Frontal cortex (tissue), 4 donors: Measurements from ENCODE around the gene CAPZB. TPM values are rescaled to one million over a fixed set of nuclear protein-coding genes. Genes with fewer than 3 reads are reported as not detected.

Source experiments
- DNase-seq, 2 donors: peaks; one replicate each; pipeline ENCODE4 v3.0.0; 2012; ENCODE audit warnings: low spot score in 2 of 2
- FAIRE-seq: peaks from 2 replicates; lab custom pipeline; 2012; peaks lifted over from hg19 to GRCh38; lab: Jason Lieb, UNC
- total RNA-seq: library from RNA; depleted of rRNA; stranded (reverse); fragments of >200 nt; gene quantifications from one replicate; pipeline ENCODE4 v1.2.3, GENCODE V29; 2014
- donor health status: control.
- donor health status: control.
- donor health status: control.

Gene CAPZB
- total RNA-seq, 1 donor from 2014 or later: 47.7 TPM

DNA sequence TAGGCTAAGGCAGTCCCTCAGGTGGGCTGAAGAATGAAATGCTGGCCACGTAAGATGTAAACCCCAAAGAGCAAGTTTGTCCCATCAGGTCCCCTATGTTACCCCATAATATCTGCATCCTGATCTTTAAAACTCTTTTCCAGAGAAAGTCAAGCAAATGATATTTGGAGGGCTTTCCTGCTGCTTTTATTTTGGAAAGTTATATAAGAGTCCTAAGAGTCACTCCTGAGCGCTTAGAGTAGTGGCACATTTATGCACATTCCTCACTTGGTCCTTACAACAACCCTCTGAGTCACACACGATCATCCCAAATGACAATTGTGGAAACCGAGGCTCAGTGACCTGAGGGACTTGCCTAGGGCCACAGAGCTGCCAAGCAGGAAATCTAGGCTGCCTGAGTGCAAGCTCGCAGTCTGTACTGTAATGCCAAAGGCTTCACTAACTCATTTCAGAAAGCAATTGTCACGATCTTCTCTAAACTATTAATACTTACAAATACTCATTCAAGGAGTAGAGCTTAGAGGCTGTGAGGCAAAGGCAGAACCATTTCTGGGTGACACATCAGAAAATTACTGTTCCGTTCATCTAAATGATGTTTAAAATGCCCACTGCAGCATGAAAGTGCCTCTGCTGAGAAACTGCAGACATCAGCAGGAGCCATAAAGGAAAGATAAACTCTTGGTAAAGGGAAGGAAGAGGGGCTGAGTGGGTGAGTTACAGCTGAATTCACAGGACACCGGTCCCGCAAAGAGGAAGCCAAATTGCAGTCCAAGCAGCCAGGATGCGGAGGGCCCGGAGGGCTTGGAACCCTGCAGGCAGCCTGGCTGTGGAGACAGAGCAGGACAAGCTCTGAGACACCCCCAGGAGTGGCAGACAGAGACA lies 30.8 kb downstream of the CAPZB start:
- DNase-seq: no peak
- no peak for FAIRE-seq

DNA sequence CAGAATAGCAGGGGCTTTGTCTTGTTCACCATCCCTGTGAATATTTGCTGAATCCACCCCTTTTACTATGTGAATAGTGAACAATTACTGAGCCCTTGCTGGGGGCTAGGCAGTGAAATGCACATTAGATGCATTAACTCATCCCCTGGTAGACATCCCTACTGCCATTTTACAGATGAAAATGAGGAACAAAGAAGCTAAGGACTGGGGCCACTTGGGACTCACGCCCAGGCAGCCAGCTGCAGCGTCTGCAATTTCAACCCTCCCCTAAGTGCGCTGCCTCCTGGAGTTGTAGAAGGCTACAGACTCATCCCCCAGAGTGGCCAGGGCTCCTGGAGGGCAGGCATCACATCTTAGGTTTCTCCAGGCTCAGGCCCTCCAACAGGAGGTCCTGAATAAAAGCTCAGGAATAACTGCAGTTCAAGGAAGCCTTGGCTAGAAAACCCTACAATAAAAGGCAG lies 31.6 kb downstream of the CAPZB start:
- FAIRE-seq (no peak), DNase-seq (no peak)

DNA sequence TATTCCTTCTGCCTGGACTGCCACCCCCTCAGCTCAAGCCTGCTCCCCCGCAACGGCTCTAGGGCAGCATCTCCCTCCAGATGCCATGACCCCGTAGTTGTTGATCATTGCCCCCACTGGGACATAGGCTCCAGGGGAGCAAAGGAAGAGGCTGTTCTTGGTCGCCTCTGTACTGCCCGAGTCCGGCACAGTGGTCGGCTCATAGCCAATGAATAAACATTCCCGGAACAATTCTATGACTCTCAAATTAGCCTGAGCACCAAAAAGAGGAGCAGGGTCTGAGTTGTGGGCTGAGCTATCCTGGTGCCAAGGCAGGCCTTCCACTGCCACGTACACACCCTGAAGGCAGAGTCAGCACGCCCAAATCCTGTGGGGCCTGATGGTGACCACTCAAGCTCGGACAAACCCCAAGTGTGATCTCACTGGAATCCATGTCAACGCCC lies 33.1 kb downstream of the CAPZB start:
- no peak for FAIRE-seq

DNA sequence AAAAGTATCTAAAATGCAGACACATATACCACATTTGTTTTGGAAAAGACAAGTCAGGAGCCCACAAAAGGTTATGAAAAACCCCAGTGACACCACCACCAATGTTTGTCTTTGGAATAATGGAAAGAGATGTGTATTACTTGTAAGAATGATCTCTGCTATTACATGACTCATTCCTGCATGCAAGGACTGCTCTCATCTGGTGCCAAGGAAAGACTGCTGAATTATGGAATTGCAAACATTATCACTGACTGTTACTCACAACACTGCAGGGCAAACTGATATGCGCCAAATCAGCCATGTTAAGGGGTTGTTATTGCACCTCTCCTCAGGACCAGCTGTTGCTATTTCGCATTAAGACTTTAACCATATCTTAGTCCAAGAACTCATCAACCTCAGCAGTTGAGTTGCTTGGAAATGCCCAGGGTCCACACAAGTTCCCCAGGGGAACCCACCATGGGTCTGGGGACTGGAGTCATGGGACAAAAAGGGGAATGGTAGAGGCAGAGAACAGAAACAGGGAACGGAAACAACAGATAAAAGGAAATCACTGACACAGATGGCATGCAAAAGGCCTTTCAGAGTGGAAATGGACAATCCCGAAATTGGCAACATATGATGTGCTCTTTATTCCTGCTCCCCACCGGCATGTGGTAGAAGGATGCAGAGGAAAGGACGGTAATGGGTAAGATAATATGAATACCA lies 34.4 kb downstream of the CAPZB start:
- no peak for DNase-seq
- no peak for FAIRE-seq

More for the DNA sequence above, 33.1 kb downstream of the CAPZB start:
- no peak for DNase-seq

DNA sequence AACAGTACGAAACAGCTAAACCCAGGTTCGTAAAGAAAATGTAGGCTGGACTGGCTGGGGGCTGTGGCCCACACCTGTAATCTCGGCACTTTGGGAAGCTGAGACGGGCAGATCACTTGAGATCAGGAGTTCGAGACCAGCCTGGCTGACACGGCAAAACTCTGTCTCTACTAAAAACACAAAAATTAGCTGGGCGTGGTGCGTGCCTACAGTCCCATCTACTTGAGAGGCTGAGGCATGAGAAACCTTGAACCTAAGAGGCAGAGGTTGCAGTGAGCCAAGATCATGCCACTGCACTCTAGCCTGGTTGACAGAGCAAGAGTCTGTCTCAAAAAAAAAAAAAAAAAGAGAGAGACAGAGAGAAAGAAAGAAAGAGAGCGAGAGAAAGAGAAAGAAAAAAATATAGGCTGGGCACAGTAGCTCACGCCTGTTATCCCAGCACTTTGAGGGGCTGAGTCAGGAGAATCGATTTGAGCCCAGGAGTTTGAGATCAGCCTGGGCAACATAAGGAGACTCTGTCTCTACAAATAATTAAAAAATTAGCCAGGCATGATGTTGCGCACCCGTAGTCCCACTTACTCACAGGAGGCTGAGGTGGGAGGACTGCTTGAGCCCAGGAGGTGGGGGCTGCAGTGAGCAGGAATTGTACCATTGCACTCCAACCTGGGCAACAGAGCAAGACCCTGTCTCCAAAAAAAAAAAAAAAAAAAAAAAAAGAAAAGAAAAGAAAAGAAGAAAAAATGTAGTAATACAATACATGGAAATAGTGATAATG lies 35.7 kb downstream of the CAPZB start:
- FAIRE-seq: no peak
- DNase-seq: no peak

DNA sequence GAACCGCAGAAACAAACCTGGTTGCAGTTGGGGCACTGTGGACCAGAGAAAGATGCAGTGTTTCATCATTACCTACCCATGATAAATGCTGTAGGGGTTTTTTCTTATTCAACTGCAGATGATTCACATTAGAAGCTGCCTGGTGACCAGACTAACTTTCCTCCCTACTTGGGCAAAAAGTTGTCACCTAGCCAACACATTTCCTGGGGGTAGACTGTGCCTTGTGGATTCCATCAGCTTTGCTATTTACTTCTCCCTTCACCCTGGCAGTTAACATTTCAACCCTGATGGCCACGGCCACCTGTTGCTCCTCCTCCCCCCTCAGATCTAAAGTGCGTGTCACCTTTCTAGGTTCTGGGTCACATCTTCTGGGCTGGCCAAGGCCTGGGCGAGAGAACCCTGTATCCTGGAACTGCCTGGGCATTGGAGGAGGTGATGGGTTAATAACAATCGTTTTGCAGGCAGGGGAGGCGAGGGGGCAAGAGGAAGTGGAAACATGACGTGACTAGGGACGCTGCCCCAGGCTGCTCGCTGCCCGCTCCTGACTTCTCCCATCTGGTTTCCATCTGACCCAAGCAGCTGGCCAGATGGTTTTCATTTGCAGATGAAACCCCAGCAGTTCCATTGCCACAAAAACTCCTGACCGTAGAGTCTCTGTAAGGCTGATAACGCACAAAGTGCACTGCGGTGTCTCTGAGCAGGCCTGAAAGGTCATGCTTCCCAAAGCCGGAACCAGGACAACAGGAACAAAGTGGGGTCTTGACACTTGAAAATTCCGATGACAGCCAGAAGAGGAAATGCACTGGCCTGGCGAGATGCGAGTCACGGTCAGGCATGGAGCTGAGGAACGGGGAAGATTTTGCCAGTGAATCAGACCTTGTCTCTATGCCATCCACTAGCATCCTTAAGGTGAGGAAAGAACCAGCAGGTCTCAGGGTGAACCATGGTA lies 36.6 kb downstream of the CAPZB start:
- DNase-seq (no peak), FAIRE-seq (no peak)

DNA sequence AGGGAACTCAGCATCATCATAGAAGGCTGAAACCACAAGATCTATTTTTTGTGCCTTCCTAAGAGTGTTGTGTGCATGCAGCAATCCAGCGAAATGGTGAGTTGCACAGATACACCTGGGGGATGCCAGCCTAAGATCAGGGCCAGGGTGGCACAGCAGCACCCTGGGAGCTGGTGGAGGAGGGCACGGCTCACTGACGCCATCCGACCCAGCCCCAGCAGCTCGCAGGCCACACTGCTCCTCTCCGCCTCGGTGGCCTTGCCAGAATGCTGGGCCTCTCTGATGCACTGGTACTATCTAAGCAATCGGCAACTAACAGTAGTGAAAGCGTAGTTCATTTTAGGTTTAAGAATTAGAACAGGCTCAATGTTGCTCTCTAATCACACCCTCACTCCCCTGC lies 37.8 kb downstream of the CAPZB start:
- DNase-seq (no peak), FAIRE-seq (no peak)

DNA sequence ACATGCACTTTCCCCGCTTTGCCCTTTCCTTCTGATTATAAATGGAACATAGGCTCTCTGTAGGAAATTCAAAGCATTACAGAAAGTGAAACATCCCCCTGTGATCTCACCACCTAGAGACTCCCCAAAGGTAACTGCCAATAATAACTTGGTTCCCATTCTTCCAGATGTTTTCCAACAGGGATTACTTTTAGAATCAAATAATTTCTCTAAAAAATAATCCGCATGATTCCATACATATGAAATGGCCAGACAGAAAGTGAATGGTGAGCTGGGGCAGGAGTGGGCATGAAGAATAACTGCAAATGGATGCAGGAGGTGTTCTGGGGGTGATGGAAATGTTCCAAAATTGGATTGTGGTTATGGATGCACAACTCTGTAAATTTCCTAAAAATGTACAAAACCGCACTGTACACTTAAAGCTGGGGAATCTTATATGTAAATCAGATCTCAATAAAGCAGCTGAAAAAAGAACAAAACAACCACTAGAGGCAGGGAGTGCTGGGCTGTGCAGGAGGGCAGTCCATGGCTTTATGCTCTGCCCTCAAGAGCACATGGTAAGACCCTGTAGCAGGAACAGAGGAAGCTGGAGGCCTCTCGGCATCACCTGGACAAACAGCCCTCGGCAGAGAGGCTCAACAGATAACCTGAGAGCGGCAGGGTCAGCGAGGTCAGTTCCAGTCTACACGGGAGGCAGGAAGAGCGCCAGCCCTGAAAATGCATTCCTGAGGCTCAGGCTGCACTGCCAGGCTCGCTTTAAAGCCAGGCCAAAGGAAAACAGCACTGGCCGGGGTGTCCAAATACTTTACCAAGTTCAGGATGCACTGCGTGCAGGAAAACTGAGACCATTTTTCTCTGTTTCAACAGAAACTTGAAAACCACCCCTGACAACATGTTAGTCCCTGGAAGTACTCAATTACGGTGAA lies 39.7 kb downstream of the CAPZB start:
- DNase-seq (no peak), FAIRE-seq (no peak)

DNA sequence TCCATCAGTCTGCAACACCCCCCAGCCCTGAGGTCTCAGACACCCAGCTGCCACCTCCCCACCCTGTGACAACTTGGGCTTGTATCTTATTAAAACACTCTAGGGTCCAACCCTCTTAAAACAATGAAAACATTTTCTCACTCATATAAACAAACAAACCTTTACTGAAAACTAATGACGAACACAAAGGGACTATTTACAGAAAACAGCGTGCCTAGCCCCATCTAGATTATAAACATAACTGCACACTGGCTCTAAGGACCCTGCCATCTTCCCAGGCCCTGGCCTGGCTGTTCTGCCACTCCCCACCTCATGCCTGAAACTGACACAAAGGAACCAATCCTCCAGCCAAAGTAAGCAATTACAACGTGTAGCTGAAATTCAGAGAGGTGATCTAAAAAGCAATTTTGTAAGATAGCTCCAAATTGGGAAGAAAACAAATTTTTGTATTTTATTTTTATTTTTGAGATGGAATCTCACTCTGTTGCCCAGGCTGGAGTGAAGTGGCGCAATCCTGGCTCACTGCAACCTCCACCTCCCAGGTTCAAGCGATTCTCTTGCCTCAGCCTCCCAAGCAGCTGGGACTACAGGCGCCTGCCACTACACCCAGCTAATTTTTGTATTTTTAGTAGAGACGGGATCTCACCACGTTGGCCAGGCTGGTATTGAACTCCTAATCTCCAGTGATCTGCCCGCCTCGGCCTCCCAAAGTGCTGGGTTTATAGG lies 40.9 kb downstream of the CAPZB start:
- FAIRE-seq: no peak
- DNase-seq: no peak

DNA sequence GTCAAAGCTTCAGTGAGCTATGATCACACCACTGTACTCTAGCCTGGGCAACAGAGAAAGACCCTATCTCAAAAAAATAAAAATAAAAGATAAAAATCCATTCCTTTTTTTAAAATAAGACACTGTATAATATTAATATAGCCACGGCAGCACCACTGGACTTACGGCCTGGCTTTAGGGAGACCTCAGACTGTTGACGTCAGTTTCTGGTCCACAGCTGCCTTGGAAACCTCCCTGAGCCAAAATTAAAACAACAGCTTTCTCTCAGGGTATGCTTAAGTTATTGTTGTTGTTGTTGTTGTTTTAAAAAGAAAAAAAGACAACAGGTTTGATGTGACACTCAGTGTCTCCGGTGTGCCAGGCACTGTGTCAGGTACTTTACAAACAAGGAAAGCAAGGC lies 42.0 kb downstream of the CAPZB start:
- DNase-seq (no peak), FAIRE-seq (no peak)

DNA sequence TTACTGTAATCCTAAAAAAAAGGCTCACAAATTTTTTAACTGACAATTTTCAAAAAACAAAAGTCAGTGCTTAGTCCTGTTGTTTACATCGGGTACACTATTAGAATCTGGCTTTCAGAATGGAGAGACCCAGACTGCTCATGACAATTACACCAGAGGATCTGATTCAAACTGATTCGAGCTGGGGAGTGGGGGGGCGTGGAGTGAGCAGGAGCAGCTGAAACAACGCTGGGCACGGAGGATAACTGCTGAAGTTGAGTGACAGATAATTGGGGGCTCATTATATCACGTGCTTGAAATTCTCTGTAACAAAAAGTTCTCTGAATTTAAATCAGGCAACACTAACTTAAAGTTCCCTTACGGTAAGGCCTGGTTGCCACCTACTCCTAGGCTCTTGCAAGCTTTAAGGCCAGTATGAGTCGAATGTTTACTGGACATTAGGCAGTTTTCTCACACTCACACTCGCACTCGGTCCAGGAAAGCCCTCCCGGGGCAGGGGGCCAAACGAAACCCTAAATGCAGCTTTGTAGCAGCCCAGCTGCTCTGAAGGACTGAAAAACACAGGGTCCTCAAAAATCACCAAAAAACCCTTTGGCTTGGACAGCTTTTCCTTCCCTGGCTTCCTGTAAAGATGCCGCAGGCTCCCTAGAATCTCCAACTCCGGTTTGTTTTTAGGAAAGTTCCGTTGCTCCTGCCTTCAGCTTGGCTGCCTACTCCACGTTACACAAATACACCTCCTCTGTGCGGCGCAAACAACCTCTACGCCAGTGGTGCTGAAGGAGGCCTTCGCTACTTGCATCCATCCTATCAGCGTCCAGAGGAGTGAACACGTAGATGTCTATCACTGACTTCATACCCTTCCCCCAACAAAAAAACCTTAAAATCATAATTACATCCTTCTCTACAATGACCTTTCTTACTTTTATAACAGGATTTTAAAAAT lies 42.9 kb downstream of the CAPZB start:
- DNase-seq (no peak), FAIRE-seq (no peak)

DNA sequence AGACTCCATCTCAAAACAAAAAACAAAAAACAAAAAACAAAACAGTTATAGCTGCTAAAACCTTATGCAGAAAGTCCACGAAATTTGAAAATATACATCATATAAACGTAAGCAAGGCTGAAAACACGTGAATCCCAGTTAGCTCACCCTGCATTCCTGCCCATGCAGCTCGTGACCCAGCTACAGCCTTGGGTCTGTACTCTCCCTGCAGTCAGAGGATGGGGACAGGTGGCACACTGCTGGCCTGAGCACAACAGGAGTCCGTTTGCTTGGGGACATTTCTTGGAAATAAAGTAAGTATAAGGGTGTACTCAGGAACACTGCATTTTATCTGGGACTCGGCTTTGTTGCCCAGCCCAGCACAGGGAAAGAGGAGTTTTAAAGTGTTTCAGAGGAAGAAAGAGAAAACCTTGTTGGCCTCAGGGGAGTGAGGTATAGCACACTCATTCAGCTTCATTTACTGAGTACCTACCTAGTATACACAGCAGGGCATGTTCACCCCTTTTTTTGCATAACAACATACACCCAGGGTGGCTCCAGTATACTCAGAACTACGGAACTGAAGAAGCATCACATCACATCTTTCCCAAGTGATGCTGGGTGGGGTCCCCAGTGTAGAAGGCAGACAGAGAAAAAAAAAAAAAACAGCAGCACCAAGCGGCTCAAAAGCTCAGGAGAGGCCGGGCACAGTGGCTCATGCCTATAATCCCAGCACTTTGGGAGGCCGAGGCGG lies 44.1 kb downstream of the CAPZB start:
- no peak for FAIRE-seq
- no peak for DNase-seq

DNA sequence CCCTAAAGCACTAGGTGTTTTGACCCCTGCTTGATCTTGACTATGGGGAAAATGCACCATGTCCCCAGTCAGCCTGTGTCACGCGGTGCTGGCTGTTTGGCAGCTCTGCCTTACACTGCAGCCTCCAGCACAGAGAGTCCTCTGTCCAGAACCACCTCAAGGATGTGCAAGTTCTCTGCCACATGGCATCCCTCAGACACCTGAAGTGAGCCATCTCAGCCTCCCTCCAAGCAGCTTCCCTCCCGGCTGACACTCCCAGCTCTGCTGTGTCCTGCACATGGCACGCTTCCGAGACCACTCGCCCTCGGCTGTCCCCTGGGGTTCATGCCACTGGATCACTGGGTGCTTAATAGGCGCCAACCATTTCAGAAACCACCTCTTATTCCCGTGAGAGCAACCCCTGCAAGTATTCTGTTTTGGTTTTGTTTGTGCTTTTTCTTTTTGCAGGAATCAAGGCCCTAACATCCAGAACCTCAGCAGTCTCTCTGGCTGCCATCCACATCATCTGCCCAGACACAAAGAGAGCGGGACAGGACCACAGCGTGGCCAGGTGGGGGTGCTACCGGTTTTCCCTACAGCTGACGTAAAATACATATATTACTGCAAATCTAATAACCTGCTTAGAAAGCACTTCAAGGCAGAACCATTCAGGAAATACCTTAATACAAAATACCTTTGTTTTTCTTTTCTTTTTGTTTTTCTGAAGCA lies 45.7 kb downstream of the CAPZB start:
- no peak for FAIRE-seq
- DNase-seq: no peak

DNA sequence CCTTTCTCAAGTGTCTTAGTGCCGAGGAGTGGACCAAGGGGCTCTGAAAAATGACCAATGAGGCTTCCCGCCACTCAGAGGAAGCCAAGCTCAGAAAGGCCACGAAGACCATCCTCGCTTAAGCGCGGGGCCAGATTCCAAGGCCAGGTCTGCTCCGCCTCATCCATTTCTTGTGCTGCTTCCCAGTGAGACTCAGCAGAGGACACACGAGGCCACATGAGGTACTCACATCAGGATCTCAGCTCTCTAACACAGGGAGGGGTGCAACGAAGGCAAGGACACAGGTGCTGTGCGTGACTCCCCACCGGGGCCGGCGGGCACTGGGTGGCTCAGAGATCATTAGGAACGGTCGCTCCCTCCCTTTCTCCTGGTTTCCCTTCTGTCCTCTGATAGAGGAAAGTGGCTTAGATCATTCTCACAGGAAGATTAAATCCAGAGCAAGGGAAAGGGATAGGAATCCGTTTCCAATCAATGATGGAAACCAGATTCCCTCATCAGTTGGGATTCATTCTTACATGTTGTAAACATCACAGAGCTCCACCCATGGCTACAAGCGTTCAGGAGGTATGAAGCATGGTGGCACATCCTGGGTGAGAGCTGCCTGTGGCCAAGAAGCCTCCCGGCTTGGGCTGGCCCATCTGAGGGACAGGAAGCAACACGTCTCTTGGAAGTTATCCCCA lies 46.7 kb downstream of the CAPZB start:
- no peak for FAIRE-seq
- no peak for DNase-seq

DNA sequence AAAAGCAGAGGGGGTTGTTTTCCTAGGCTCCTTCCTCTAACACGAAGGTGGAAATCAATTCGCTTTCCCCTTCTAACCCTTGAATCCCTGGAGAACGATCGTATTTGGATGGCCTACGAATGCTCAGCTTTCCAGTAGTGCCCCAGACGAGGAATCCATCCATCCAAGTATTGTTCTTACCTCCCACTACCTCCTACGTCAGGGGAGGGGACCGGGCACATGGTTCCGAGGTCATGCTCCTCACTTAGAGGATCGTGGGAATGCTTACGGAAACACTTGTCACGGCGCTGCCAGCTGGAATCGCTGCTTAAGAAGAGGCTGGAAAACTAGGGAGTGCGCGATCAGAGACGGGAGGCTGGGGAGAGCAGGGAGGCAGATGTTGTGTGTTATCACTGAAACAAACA lies 47.4 kb downstream of the CAPZB start:
- no peak for DNase-seq
- no peak for FAIRE-seq
